Brain microvascular endothelial cell (primary cell): ENCODE results near the gene CDS2.

Experiments
- DNase-seq: peaks from one replicate; pipeline ENCODE4 v3.0.0-alpha.2; 2020
- H3K27ac ChIP-seq: fragments of 250-450 bp; sonication (Bioruptor Pico); 2 replicates; pipeline ENCODE4 v1.5.1; 2020; ENCODE audit warnings: mild to moderate bottlenecking, moderate library complexity
- H3K27me3 ChIP-seq: fragments of 250-450 bp; sonication (Bioruptor Pico); replicated peaks from 2 replicates; pipeline ENCODE4 v1.5.1; 2020; ENCODE audit warnings: mild to moderate bottlenecking
- H3K36me3 ChIP-seq: fragments of 250-450 bp; sonication (Bioruptor Pico); replicated peaks from 2 replicates; pipeline ENCODE4 v1.5.1; 2020; ENCODE audit warnings: mild to moderate bottlenecking
- H3K4me3 ChIP-seq: 2 replicates; pipeline ENCODE4 v1.5.1; 2011; ENCODE audit warnings: low read depth, mild to moderate bottlenecking, control low read depth, low read length, moderate library complexity
- in situ Hi-C: cut with HindIII; loops from 2 replicates; pipeline ENCODE4 v1.10.0; 2017; ENCODE audit warnings: low sequenced_read_pairs, low pct_ligation_motif_present
- TF ChIP-seq, protein P1 (sequence below): IDR thresholded peaks from 2 replicates; pipeline ENCODE4 v1.5.1; 2011; ENCODE audit warnings: low read depth, mild to moderate bottlenecking, moderate library complexity, low read length, control low read depth, inconsistent platforms; ENCODE audit errors: missing control alignments

Gene CDS2

DNA sequence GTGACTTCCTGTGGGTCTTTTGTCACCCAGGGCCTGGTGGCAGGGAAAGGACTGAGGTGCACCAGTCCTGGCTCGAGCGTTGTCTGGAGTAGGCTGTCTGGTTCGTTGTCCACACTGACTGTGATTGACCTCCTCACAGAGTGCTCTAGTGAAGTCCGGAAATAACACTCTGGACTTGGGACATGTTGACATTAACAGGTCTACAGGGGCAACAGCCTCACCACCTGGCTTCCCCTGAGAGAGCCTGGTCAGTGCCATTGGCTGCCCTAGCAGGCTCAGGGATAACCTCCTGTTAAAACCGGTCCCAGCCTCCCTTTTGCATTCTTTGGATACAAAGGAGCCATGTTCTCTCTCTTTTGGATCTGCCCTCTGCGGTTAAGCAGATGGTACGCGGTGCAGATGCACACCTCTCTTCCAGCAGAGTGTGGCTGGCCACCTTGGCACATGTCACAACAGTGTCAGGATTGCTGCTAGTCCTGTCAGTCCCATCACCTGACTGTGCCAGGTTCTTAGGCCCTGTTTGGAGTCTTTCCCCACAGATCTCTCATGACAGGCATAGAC lies 46.2 kb downstream of the CDS2 start:
- Histone ChIP-seq H3K27me3 (no peaks in the 10 kb centered on the region), H3K27ac (no peak overlapping the region), H3K36me3 (no peaks in the 10 kb centered on the region), H3K4me3 (no peak overlapping the region)
- no peak for DNase-seq
- in situ Hi-C loops = no loop called here
- TF ChIP-seq, protein P1, sequence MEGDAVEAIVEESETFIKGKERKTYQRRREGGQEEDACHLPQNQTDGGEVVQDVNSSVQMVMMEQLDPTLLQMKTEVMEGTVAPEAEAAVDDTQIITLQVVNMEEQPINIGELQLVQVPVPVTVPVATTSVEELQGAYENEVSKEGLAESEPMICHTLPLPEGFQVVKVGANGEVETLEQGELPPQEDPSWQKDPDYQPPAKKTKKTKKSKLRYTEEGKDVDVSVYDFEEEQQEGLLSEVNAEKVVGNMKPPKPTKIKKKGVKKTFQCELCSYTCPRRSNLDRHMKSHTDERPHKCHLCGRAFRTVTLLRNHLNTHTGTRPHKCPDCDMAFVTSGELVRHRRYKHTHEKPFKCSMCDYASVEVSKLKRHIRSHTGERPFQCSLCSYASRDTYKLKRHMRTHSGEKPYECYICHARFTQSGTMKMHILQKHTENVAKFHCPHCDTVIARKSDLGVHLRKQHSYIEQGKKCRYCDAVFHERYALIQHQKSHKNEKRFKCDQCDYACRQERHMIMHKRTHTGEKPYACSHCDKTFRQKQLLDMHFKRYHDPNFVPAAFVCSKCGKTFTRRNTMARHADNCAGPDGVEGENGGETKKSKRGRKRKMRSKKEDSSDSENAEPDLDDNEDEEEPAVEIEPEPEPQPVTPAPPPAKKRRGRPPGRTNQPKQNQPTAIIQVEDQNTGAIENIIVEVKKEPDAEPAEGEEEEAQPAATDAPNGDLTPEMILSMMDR = no peak

DNA sequence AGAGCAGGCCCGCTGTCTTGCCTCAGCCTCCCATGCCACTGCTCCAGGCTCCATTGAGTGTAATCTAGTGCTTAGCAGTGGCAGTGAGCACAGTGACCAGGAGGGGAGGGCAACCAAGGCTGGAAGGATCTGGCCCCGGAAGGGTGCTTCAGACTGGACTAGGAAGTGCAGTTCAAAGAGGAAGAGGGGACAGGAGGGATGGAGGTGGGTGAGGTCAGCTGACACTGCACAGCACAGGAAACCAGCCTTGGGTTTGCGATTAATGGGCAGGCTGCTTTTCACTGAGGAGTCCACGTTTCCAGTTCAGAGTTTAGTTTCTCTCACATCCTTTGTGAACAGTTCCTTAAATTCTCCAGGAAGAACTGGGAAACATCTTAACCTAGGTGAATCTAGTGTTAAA lies 46.9 kb downstream of the CDS2 start:
- H3K27me3 ChIP-seq = no peaks in the 10 kb centered on the region
- DNase-seq = no peak
- H3K27ac ChIP-seq = no peak overlapping the region
- TF ChIP-seq, protein P1 = no peak
- H3K4me3 ChIP-seq = no peak overlapping the region
- in situ Hi-C loops = no loop called here
- H3K36me3 ChIP-seq = no peaks in the 10 kb centered on the region

DNA sequence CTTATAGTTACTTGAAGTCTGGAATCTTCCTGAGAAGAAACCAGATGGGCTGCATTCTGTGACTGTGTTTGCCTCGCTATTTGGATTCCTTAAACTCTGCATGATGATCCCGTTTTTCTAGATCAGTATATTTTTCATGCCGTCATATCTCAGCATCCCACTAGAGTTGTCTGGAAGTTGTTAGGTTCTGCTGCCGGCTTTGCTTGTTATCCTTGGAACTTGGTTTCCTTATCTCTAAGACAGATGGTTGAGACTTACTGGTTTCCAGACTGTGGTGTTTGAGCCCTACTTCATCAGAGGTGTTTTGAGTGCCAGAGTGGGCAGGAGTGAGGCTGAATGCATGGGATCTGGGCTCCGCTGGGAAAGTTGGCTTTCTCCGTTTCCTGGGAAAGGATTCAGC lies 50.3 kb downstream of the CDS2 start:
- TF ChIP-seq, protein P1 = no peak
- H3K36me3 ChIP-seq = peaks cover 4% of the 10 kb centered on the region
- no peak overlapping the region for H3K27ac ChIP-seq

DNA sequence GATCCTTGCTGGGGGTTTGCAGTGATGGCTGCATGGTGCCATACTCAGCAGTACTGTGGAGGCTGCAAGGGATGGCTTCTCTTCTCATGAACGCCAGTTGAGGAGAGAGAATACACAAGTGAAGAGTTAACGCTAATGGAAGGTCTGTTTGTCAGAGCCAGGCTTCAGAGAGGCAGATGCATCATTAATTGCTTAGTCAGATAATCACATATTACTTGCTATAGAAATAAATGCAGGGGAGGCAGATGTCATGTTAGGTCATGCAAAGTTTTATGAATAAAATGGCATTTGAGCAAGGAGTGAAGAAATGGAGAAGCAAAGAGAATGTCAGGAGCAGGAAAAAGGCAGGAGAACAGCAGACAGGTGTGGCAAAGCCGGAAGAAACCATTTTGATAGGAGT lies 51.2 kb downstream of the CDS2 start:
- in situ Hi-C loops = no loop called here
- TF ChIP-seq, protein P1 = no peak
- no peak overlapping the region for H3K4me3 ChIP-seq
- DNase-seq = no peak
- no peak overlapping the region for H3K27ac ChIP-seq
- H3K27me3 ChIP-seq = no peaks in the 10 kb centered on the region
- H3K36me3 ChIP-seq = peaks cover 6% of the 10 kb centered on the region

More for the DNA sequence above, 50.3 kb downstream of the CDS2 start:
- in situ Hi-C loops = no loop called here
- DNase-seq = no peak
- Histone ChIP-seq H3K27me3 (no peaks in the 10 kb centered on the region), H3K4me3 (no peak overlapping the region)

DNA sequence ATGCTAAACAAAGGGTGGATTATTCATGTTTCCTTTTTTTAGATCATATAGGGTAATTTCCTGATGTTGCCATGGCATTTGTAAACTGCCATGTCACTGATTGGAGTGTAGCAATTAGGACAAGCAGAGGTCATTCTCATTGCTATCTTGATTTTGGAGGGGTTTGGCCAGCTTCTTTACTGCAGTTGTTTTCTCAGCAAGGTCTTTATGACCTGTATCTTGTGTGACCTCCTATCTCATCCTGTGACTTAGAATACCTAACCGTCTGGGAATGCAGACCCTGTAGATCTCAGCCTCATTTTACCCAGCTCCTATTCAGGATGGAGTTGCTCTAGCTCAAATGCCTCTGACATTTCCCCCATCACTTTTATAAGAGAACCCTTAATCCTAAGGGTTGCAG lies 53.6 kb downstream of the CDS2 start:
- in situ Hi-C loops = no loop called here
- no peak for DNase-seq
- TF ChIP-seq, protein P1 = no peak
- Histone ChIP-seq H3K36me3 (peaks cover 6% of the 10 kb centered on the region), H3K27ac (peak overlapping the region; percentile 18), H3K4me3 (no peak overlapping the region), H3K27me3 (no peaks in the 10 kb centered on the region)

DNA sequence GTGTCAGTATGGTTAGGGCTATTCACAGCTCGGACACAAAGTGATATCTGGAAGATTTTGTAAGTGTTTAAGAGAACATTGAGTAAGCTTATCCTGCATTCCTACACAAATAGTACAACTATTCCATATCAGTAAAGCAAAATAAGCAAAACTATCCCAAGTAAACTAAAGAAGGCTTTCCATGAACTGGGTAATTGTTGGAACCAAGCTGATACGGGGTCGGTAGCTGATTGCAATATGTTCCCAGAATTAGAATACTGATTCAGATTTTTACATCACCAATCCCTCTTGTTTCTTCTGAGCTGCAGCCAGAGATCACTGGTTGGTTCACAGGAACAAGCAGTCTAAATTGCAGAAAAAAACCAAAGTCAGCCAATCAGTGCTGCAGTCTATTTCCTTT lies 54.1 kb downstream of the CDS2 start:
- in situ Hi-C loops = no loop called here
- TF ChIP-seq, protein P1 = no peak
- peaks cover 6% of the 10 kb centered on the region for H3K36me3 ChIP-seq
- H3K4me3 ChIP-seq = no peak overlapping the region
- H3K27ac ChIP-seq = peak overlapping the region; percentile 18
- no peak for DNase-seq
- H3K27me3 ChIP-seq = no peaks in the 10 kb centered on the region
